ENCODE measurements around the gene OR1Q1. TPM values are rescaled to one million over a fixed set of nuclear protein-coding genes. Genes with fewer than 3 reads are reported as not detected.
A peak's percentile ranks its signal among the peaks of the same experiment; 100 is the strongest.
"Not testable (repeated sequence)": the region's sequence is repeated elsewhere in the genome, so short reads cannot be mapped to it uniquely, and the experiment has no call there.

Gene OR1Q1, protein sequence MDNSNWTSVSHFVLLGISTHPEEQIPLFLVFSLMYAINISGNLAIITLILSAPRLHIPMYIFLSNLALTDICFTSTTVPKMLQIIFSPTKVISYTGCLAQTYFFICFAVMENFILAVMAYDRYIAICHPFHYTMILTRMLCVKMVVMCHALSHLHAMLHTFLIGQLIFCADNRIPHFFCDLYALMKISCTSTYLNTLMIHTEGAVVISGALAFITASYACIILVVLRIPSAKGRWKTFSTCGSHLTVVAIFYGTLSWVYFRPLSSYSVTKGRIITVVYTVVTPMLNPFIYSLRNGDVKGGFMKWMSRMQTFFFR
- not detected in 2 replicates for total RNA-seq

DNA sequence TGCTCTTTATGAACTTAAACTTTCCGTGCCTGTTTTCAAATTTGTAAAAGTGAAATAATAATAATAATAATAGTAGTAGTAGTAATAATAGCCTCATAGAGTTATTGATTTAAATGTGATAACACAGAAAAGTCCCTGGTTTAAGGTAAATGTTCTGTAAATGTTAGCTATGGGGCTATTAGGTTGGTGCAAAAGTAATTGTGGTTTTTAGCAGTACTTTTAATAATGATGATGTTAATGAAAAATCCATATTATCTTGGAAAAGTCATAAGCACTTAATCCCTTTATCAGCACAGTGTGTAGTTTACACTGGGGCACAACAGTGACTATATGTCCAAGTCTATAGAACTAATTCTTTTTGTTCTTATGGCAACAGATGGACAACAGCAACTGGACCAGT lies at the start of gene OR1Q1:
Gene OR1Q1, plus strand, starts transcription at position 377 of the 400 bp plus-strand sequence. Its CDS starts 0 bp downstream, at position 377.
- no peak for DNase-seq (ENCODE audit: extremely low read depth, low read depth, low spot score)

DNA sequence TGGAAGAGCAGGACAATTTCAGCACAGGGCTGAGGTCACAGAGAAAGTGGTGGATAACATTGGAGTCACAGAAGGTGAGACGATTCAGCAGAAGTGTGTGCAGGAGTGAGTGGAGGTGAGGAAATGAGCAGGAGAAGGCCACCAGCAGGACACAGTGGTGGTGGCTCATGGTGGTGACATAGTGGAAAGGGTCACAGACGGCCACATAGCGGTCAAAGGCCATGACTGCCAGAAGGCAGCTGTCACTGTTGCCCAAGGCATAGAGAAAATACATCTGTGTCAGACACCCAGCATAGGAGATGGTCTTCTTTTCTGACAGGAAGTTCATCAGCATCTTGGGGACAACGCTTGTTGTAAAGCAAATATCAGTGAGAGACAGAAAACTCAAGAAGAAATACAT lies 46.6 kb upstream of the OR1Q1 start:
- no peak for DNase-seq (ENCODE audit: extremely low read depth, low read depth, low spot score)

DNA sequence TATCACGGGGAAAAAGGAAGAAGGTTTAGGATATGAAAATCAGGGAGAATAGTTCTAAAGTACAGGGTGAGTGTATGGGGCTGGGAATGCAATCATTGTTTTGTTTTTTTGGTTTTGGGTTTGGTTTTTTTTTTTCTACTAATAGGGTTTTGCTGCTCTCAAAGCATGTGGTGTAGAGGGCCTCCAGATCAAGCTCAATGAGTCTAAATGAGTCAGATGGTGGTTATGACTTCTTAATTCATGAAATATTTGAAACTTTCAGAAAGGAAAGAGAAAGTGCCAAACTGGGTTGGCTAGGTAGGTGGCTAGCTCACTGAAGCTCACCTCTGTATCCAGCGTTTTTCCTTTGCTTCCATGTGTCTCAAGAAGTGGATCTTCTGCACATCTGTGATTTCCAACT lies 42.1 kb upstream of the OR1Q1 start:
- DNase-seq (ENCODE audit: extremely low read depth, low read depth, low spot score): no peak

DNA sequence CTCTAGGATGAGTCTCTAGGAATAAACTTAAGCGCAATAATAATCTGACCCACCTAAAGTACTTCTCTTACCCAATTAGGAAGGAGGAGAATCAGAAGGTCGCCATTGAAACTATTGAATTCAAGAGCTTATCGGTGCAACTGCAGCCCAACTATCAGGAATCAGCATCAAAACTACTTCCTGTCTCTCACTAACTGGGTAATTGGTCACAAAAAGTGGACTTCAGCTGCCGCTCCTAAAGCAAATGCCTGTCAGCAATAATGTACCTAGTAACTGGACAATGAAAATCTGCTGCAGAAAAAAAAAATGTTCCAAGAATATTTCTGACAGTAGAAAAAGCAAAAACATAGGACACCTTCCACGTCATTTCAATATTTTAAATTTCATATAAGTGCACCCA lies 34.7 kb upstream of the OR1Q1 start:
- DNase-seq (ENCODE audit: extremely low read depth, low read depth, low spot score): no peak

DNA sequence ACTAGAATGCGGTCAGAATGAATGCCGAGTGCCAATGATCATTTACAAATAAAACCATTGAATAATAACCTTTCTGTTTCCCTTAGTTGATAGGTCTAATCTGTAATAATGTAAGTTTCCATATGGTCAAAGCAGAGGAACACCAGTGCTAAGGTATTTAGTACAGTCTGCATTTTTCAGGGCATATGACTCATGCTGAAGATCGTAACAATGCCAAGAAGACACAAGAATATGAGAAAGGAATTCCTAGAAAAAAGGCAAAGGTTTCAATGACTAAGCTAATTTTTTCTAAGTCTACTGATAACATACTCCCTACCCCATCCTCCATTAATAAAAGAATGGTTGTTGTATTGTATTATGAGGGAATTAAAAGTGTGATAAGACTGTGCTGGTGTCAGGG lies 34.2 kb upstream of the OR1Q1 start:
- peak; percentile 5 for DNase-seq (ENCODE audit: extremely low read depth, low read depth, low spot score)

DNA sequence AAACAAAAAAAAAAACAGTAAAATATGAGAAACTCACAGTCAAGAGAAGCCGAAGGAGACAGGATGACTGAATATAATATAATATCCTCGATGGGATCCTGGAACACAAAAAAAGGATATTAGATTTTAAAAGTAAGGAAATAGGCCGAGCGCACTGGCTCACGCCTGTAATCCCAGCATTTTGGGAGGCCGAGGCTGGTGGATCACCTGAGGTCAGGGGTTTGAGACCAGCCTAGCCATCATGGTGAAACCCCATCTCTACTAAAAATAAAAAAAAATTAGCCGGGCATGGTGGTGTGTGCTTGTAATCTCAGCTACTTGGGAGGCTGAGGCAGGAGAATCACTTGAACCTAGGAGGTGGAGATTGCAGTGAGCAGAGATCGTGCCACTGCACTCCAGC lies 31.3 kb upstream of the OR1Q1 start, which contains the start of gene OR1L8:
Gene OR1L8, minus strand, starts transcription at position 101 of the 400 bp plus-strand sequence. CDS start 14,907 bp downstream, outside the sequence.
- not testable (repeated sequence) for DNase-seq (ENCODE audit: extremely low read depth, low read depth, low spot score)

DNA sequence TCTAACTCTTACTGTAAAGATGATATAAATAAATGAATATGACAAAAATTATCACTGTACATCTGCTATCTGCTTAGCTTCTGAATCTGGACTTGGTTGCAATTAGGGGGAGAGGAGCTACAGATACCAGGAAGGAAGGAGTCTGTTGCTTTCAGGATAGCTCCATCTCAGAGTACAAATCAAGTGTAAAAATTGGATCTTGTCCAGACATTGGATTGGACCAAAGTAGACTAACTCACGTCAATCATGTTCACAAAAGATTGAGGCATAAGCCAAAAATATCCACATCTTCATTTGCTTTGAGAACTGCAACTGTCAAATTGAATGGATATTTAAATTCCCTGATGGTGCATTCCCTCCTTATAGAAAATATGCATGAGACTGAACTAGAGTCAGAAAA lies 8.8 kb upstream of the OR1Q1 start:
- no peak for DNase-seq (ENCODE audit: extremely low read depth, low read depth, low spot score)

DNA sequence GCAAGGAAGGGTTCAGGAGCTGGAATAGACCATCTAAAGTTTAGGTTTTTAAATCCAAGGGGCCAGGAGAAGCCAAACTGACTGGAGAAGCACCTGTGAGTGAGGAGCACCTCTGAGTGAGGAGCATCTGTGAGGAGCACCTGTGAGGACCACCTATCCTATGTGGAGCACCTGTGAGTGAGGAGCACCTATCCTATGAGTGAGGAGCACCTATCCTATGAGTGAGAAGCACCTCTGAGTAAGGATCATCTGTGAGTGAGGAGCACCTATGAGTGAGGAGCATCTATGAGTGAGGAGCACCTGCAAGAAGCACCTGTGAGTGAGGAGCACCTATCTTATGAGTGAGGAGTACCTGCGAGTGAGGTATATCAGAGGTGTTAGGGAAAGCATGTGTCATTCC lies 8.0 kb upstream of the OR1Q1 start:
- no peak for DNase-seq (ENCODE audit: extremely low read depth, low read depth, low spot score)

DNA sequence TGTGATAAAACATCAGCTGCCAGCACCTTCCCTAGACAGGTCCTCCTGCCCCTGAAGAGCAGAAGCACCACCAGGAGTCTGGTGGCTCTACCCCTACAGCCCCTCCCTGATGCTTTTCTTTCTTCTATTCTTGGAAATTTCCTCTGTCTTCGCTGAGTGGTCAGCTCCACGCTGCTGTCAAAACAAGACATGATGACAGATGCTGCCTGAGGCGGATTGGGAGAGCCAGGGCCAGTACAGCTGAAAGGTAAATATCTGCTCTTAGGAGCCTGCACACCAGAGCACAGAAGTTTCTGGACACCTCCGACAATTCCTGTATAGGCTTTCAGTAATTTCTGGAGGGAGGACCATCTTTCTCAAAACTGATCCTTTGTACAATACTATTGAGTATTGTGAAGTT lies 4.7 kb upstream of the OR1Q1 start:
- DNase-seq (ENCODE audit: extremely low read depth, low read depth, low spot score): no peak

DNA sequence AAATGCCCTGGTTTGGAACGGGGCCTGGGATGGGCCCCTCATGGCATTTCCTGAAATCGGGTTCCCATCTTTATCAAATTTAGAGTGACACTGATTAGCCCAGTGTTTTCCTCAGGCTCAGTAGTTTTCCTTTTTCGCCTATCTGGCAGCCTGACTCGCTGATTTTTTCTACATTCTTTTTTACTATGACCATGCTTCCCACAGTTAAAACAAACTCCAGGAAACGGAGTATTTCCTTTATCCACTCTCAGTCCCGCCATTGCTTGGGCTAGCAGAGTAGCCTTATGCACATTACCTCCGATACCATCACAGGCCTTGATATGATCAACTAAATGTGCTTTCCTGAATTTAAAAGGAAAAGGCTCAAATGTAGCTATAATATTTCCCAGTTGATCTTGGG lies 5.5 kb downstream of the OR1Q1 start:
- no peak for DNase-seq (ENCODE audit: extremely low read depth, low read depth, low spot score)

DNA sequence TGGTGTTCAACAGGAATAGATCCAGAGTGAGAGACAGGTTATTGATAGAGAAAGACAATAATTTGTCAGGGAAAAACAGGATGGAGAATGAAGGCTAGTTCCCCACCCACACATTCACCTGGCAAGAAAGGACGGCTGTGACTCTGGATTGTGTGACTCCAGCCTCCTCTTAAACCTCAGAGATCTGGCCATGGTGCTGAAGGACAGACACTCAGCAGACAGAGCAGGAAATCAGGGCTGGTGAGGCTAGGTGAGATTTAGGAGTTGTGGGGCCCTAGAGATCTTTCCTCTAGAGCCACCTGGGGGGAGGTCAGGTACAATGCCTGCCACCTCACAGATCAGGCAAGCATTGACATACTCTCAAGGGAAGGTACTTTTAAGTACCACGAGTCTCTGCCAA lies 27.7 kb downstream of the OR1Q1 start:
- no peak for DNase-seq (ENCODE audit: extremely low read depth, low read depth, low spot score)

DNA sequence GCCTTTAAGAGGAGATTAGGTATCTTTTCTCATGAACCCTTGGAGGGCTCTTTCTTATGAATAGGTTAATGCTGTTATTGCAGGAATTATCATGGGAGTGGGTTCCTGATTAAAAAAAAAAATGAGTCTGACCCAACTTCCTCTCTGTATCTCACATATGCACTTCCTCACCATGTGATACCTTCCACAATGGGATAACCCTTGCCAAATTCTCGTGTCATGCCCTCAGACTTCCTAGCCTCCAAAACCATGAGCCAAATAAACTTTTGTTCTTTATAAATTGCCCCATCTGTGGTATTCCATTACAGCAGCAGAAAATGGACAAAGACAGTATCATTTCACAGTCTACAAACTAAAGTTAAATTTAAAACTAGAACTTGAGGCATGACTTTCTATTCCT lies 41.8 kb downstream of the OR1Q1 start:
- peak; percentile 10 for DNase-seq (ENCODE audit: extremely low read depth, low read depth, low spot score)

DNA sequence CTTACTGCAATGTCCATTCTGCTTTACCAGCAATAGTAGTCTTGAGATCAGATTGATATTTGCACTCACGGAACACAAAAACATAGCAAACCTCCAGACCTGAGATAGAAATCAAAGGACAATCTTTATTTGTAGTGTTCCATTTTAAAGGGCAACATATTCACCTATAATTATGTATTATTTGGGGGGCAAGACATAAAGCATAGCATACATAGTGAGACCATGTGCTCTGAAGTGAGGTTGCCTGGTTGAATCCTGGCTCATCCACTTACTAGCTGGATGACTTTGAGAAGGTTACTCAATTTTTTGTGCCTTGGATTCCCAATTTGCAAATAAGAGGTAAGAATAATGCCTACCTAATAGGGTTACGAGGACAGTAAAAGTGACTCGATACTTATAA lies 43.0 kb downstream of the OR1Q1 start, which contains the start of gene OR1B1:
Gene OR1B1, minus strand, starts transcription at position 101 of the 400 bp plus-strand sequence.
- DNase-seq (ENCODE audit: extremely low read depth, low read depth, low spot score): no peak

DNA sequence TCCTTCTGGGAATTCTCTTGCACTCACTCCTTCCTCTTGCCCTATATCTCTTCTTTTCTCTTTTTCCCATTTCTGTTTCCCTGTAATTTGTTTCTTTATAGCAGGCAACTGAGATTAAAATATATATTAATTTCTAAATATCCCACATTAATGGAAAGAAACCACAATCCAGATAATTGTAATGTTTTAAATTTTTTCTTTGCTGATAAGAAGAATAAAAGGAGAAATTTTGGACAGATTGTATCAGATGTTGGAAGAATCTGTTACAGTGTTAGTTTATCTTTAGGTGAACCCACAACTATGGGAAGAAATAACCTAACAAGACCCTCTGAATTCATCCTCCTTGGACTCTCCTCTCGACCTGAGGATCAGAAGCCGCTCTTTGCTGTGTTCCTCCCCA lies 46.9 kb downstream of the OR1Q1 start, which contains the start of gene OR1L1:
Gene OR1L1, plus strand, starts transcription at position 301 of the 400 bp plus-strand sequence. Its CDS starts 0 bp downstream, at position 301.
- no peak for DNase-seq (ENCODE audit: extremely low read depth, low read depth, low spot score)

Other genes starting within 250 kb of the OR1Q1 start
- 1.1 and 4.2 TPM in 2 replicates for gene PTGS1, start 243.7 kb upstream of the OR1Q1 start, total RNA-seq
- not detected in 2 replicates for gene OR1J1, start 136.8 kb upstream of the OR1Q1 start, total RNA-seq
- gene OR1J2, start 103.9 kb upstream of the OR1Q1 start, total RNA-seq: not detected in 2 replicates
- gene OR1J4, start 95.6 kb upstream of the OR1Q1 start, total RNA-seq: not detected in 2 replicates
- gene OR1N1, start 87.4 kb upstream of the OR1Q1 start, total RNA-seq: not detected in 2 replicates
- gene OR1N2, start 61.6 kb upstream of the OR1Q1 start, total RNA-seq: not detected in 2 replicates
- 1.1 and 1.3 TPM in 2 replicates for gene OR1L8, start 31.4 kb upstream of the OR1Q1 start, total RNA-seq
- 0.39 TPM in 1 of 2 replicates, not detected in the other for gene OR1B1, start 42.9 kb downstream of the OR1Q1 start, total RNA-seq
- not detected in 2 replicates for gene OR1L1, start 47.0 kb downstream of the OR1Q1 start, total RNA-seq
- gene OR1L3, start 60.4 kb downstream of the OR1Q1 start, total RNA-seq: not detected in 2 replicates
- gene OR1L4, start 109.3 kb downstream of the OR1Q1 start, total RNA-seq: not detected in 2 replicates
- not detected in 2 replicates for gene OR1L6, start 127.6 kb downstream of the OR1Q1 start, total RNA-seq
- not detected in 2 replicates for gene OR5C1, start 174.2 kb downstream of the OR1Q1 start, total RNA-seq
- gene OR1K1, start 185.4 kb downstream of the OR1Q1 start, total RNA-seq: not detected in 2 replicates
- 42.6 and 49.5 TPM in 2 replicates for gene PDCL, start 213.8 kb downstream of the OR1Q1 start, total RNA-seq